Measurements from ENCODE around the gene RIOK3. TPM values are rescaled to one million over a fixed set of nuclear protein-coding genes. Genes with fewer than 3 reads are reported as not detected.

The RIOK3 gene
- total RNA-seq, 6 experiments from 2014 or later: 37.9 to 46.1 (median 42.4) TPM

GRCh38 chr18:23470620-23471387 lies 17.7 kb downstream of the RIOK3 start:
- DNase-seq: no peak
- Mint-ChIP-seq H3K4me1 (ENCODE audit: low read depth) (no peaks in the 10 kb centered on the region), H3K4me3 (no peak overlapping the region), H3K36me3 (ENCODE audit: low read depth) (peaks cover 17% of the 10 kb centered on the region), H3K27me3 (ENCODE audit: insufficient read depth) (peaks cover 1% of the 10 kb centered on the region), H3K9me3 (no peaks in the 10 kb centered on the region), H3K27ac (peak overlapping the region; percentile 29)
- TF ChIP-seq, protein P1, sequence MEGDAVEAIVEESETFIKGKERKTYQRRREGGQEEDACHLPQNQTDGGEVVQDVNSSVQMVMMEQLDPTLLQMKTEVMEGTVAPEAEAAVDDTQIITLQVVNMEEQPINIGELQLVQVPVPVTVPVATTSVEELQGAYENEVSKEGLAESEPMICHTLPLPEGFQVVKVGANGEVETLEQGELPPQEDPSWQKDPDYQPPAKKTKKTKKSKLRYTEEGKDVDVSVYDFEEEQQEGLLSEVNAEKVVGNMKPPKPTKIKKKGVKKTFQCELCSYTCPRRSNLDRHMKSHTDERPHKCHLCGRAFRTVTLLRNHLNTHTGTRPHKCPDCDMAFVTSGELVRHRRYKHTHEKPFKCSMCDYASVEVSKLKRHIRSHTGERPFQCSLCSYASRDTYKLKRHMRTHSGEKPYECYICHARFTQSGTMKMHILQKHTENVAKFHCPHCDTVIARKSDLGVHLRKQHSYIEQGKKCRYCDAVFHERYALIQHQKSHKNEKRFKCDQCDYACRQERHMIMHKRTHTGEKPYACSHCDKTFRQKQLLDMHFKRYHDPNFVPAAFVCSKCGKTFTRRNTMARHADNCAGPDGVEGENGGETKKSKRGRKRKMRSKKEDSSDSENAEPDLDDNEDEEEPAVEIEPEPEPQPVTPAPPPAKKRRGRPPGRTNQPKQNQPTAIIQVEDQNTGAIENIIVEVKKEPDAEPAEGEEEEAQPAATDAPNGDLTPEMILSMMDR (IDR thresholded peaks at IDR 0.05): no peak

GRCh38 chr18:23471486-23471885 lies 18.4 kb downstream of the RIOK3 start:
- Mint-ChIP-seq H3K27ac (no peak overlapping the region), H3K9me3 (no peaks in the 10 kb centered on the region), H3K27me3 (ENCODE audit: insufficient read depth) (peaks cover 1% of the 10 kb centered on the region), H3K4me3 (no peak overlapping the region), H3K4me1 (ENCODE audit: low read depth) (no peaks in the 10 kb centered on the region), H3K36me3 (ENCODE audit: low read depth) (peaks cover 13% of the 10 kb centered on the region)
- TF ChIP-seq, protein P1 (IDR thresholded peaks at IDR 0.05): no peak
- DNase-seq: no peak

GRCh38 chr18:23479829-23480505 lies 26.9 kb downstream of the RIOK3 start:
- DNase-seq: no peak
- Mint-ChIP-seq H3K4me3 (no peak overlapping the region), H3K4me1 (ENCODE audit: low read depth) (no peaks in the 10 kb centered on the region), H3K9me3 (no peaks in the 10 kb centered on the region), H3K36me3 (ENCODE audit: low read depth) (peaks cover 23% of the 10 kb centered on the region), H3K27me3 (ENCODE audit: insufficient read depth) (no peaks in the 10 kb centered on the region; the same call in 1 of the 2 replicates), H3K27ac (no peak overlapping the region)
- TF ChIP-seq, protein P1 (IDR thresholded peaks at IDR 0.05): no peak

GRCh38 chr18:23484561-23485182 lies 31.6 kb downstream of the RIOK3 start:
- H3K27ac Mint-ChIP-seq: no peak overlapping the region
- H3K27me3 Mint-ChIP-seq (ENCODE audit: insufficient read depth): peaks cover 1% of the 10 kb centered on the region; the same call in 1 of the 2 replicates
- no peak for DNase-seq
- peaks cover 13% of the 10 kb centered on the region for H3K36me3 Mint-ChIP-seq (ENCODE audit: low read depth)
- H3K4me1 Mint-ChIP-seq (ENCODE audit: low read depth): peaks cover 25% of the 10 kb centered on the region
- TF ChIP-seq, protein P1 (IDR thresholded peaks at IDR 0.05): no peak
- H3K9me3 Mint-ChIP-seq: no peaks in the 10 kb centered on the region
- H3K4me3 Mint-ChIP-seq: no peak overlapping the region

GRCh38 chr18:23485386-23485785 lies 32.3 kb downstream of the RIOK3 start:
- peaks cover 4% of the 10 kb centered on the region; the same call in 1 of the 2 replicates for H3K27me3 Mint-ChIP-seq (ENCODE audit: insufficient read depth)
- H3K27ac Mint-ChIP-seq: no peak overlapping the region
- TF ChIP-seq, protein P1 (IDR thresholded peaks at IDR 0.05): no peak
- H3K9me3 Mint-ChIP-seq: no peaks in the 10 kb centered on the region
- H3K4me1 Mint-ChIP-seq (ENCODE audit: low read depth): peaks cover 25% of the 10 kb centered on the region
- no peak for DNase-seq
- peaks cover 17% of the 10 kb centered on the region for H3K36me3 Mint-ChIP-seq (ENCODE audit: low read depth)
- H3K4me3 Mint-ChIP-seq: no peak overlapping the region

Data from HFFc6 (cell line).